Measurements from ENCODE around the gene ASMTL.
"Not testable (repeated sequence)": the region's sequence is repeated elsewhere in the genome, so short reads cannot be mapped to it uniquely, and the experiment has no call there.

Gene ASMTL

GRCh38 chrX:1488141-1488540, 35.4 kb upstream of the ASMTL start:
- TF ChIP-seq POLR2A (IDR thresholded peaks at IDR 0.05; ENCODE audit: low read depth, low read length): no peak
- no peak for FAIRE-seq

GRCh38 chrX:1487401-1487800, 34.7 kb upstream of the ASMTL start:
- no peak for TF ChIP-seq POLR2A (IDR thresholded peaks at IDR 0.05; ENCODE audit: low read depth, low read length)
- no peak for DNase-seq (ENCODE audit: insufficient read length, low spot score)
- no peak for FAIRE-seq

More at GRCh38 chrX:1488141-1488540, 35.4 kb upstream of the ASMTL start:
- no peak for DNase-seq (ENCODE audit: insufficient read length, low spot score)

- FAIRE-seq: no peak
- DNase-seq (ENCODE audit: insufficient read length, low spot score): no peak
- no peak for TF ChIP-seq POLR2A (IDR thresholded peaks at IDR 0.05; ENCODE audit: low read depth, low read length)
Measured at GRCh38 chrX:1486749-1487361, 34.1 kb upstream of the ASMTL start.

GRCh38 chrX:1486177-1486576, 33.5 kb upstream of the ASMTL start:
- FAIRE-seq (no peak), DNase-seq (ENCODE audit: insufficient read length, low spot score) (no peak)
- no peak for TF ChIP-seq POLR2A (IDR thresholded peaks at IDR 0.05; ENCODE audit: low read depth, low read length)

DNA sequence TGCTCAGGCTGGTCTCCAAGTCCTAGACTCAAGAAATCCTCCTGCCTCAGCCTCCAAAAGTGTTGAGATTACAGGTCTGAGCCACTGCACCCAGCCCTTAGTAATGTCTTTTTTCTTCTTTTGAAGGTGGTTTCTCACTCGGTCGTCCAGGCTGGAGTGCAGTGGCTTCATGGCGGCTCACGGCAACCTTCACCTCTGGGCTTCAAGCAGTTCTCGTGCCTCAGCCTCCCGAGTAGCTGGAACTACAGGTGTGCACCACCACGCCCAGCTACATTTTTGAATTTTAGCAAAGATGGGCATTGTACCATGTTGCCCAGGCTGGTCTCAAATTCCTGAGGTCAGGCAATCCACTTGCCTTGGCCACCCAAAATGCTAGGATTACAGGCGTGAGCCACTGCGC, 32.3 kb upstream of the ASMTL start:
- DNase-seq (ENCODE audit: insufficient read length, low spot score) (no peak), FAIRE-seq (no peak)
- TF ChIP-seq POLR2A (IDR thresholded peaks at IDR 0.05; ENCODE audit: low read depth, low read length): no peak

- FAIRE-seq (no peak), DNase-seq (ENCODE audit: insufficient read length, low spot score) (no peak)
- no peak for TF ChIP-seq POLR2A (IDR thresholded peaks at IDR 0.05; ENCODE audit: low read depth, low read length)
Measured at GRCh38 chrX:1484638-1485019, 31.9 kb upstream of the ASMTL start.

GRCh38 chrX:1483843-1484637, 31.3 kb upstream of the ASMTL start:
- DNase-seq (ENCODE audit: insufficient read length, low spot score): no peak
- no peak for FAIRE-seq
- TF ChIP-seq POLR2A (IDR thresholded peaks at IDR 0.05; ENCODE audit: low read depth, low read length): no peak

DNA sequence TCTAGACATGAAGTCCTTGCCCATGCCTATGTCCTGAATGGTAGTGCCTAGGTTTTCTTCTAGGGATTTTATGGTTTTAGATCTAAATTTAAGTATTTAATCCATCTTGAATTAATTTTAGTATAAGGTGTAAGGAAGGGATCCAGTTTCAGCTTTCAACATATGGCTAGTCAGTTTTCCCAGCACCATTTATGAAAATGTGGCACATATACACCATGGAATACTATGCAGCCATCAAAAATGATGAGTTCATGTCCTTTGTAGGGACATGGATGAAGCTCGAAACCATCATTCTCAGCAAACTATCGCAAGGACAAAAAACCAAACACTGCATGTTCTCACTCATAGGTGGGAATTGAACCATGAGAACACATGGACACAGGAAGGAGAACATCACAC, 29.8 kb upstream of the ASMTL start:
- DNase-seq (ENCODE audit: insufficient read length, low spot score); FAIRE-seq: not testable (repeated sequence)

DNA sequence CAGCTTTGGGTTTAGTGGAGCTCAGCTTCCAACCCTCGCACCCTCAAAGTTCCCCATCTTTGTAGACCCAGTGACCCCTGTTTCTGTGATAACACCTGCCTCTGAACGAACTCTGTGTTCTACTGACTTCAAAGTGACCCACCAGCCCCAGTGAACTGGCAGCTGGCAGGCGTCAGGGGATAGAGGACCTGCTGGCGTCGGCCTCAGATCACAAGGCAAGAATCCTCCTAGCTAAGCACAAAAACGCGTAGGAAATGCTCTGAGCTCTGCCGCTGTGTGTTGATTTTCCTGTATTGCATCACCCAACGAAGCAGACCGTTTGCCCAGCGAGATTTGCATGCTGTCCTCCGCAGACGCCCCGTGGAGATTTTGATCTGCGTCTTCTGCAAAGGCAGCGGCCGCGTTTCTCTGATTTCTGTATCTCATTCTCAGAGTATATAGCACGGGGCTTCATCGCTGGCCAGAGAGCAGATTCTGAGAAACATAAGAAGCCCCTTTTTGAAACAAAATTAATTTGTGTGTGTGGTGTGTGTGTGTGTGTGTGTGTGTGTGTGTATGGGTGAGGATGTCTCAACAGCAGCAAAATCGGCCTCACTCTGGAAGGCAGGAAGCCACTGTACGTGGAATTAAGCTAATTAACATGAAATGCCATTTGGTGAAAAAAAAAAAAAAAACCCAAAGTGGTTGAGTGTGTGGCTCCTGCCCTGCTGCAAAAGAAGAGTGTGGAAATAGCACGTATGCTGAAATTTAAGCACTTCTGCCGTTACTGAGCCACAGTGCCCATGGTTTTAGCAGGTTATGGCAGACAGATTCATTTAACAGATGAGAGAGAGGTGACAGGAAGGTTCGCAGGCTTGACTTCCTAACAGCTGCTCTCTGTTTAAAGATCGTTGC, 29.2 kb upstream of the ASMTL start:
- FAIRE-seq (peak; percentile 48), DNase-seq (ENCODE audit: insufficient read length, low spot score) (peak; percentile 38)
- no peak for TF ChIP-seq POLR2A (IDR thresholded peaks at IDR 0.05; ENCODE audit: low read depth, low read length)

- DNase-seq (ENCODE audit: insufficient read length, low spot score): no peak
- no peak for FAIRE-seq
- no peak for TF ChIP-seq POLR2A (IDR thresholded peaks at IDR 0.05; ENCODE audit: low read depth, low read length)
Measured at GRCh38 chrX:1480082-1480785, 27.5 kb upstream of the ASMTL start.

GRCh38 chrX:1477801-1478458, 25.2 kb upstream of the ASMTL start:
- FAIRE-seq (no peak), DNase-seq (ENCODE audit: insufficient read length, low spot score) (no peak)
- TF ChIP-seq POLR2A (IDR thresholded peaks at IDR 0.05; ENCODE audit: low read depth, low read length): no peak

DNA sequence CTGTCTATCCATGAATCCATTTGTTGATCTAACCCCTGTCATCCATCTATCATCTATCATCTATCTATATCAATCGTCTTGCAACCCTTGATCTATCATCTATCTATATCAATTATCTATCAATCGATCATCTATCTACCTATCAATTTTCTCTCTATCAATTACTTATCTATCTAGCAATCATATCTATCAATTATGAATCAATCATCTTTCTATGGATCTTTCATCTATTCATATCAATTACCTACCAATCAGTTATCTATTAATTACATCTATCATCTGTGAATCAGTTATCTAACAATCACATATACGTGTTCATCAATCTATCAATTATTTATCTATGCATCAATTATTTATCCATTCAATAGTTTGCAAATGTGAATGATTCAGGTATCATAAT, 24.5 kb upstream of the ASMTL start:
- FAIRE-seq (no peak), DNase-seq (ENCODE audit: insufficient read length, low spot score) (no peak)
- no peak for TF ChIP-seq POLR2A (IDR thresholded peaks at IDR 0.05; ENCODE audit: low read depth, low read length)

DNA sequence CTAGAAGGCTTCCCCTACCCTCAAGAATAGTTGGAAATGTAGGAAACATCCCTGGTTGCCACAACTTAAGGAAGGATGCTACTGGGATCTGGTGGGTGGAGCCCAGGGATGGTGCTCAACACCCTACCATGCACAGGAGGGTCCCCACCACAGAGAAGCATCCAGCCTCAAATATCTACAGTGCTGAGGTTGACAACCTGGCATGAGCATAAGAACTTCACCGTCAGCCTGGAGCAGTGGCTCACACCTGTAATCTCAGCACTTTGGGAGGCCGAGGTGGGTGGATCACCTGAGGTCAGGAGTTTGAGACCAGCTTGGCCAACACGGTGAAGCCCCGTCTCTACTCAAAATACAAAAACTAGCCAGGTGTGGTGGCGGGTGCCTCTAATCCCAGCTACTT, 24.0 kb upstream of the ASMTL start:
- no peak for DNase-seq (ENCODE audit: insufficient read length, low spot score)
- TF ChIP-seq POLR2A (IDR thresholded peaks at IDR 0.05; ENCODE audit: low read depth, low read length): no peak
- FAIRE-seq: no peak
